Sigmoid colon (tissue), 7 donors: Measurements from ENCODE around the gene POLRMT. TPM values are rescaled to one million over a fixed set of nuclear protein-coding genes. Genes with fewer than 3 reads are reported as not detected.
A peak's percentile ranks its signal among the peaks of the same experiment; 100 is the strongest.

Experiments
- DNase-seq: peaks from one replicate; pipeline ENCODE4 v3.0.0-alpha.2; 2019
- H3K27ac ChIP-seq, 4 donors: fragments of 200-600 bp; sonication (generic); one replicate each; pipeline ENCODE4 v1.5.1; 2016 to 2019; ENCODE audit warnings: mild to moderate bottlenecking in 1 of 4
- H3K27me3 ChIP-seq, 3 donors: fragments of 200-600 bp; sonication (generic); one replicate each; pipeline ENCODE4 v1.5.1; 2019; ENCODE audit warnings: mild to moderate bottlenecking in 1 of 3
- H3K36me3 ChIP-seq, 4 donors: fragments of 200-600 bp; sonication (generic); one replicate each; pipeline ENCODE4 v1.5.1; 2016 to 2019
- H3K4me1 ChIP-seq, 4 donors: fragments of 200-600 bp; sonication (generic); one replicate each; pipeline ENCODE4 v1.5.1; 2017 to 2019
- H3K4me3 ChIP-seq, 4 donors: fragments of 200-600 bp; sonication (generic); one replicate each; pipeline ENCODE4 v1.5.1; 2017 to 2019; ENCODE audit warnings: mild to moderate bottlenecking in 2 of 4, moderate library complexity in 1 of 4
- H3K9me3 ChIP-seq, 4 donors: fragments of 200-600 bp in 3 of 4; sonication (generic) in 3 of 4; one replicate each; pipeline versions ENCODE4 v1.5.1 to v1.6.1; 2013 to 2019
- CTCF ChIP-seq, 4 experiments: fragments of 450-650 bp in 3 of 4; fragments of 200-600 bp in 1 of 4; IDR thresholded peaks; one replicate each; pipeline ENCODE4 v1.5.1; 2016 to 2019; ENCODE audit warnings: antibody characterized with exemption in 4 of 4, mild to moderate bottlenecking in 3 of 4, moderate library complexity in 2 of 4
- EP300 ChIP-seq, 4 donors: sonication (generic); formaldehyde crosslinking; IDR thresholded peaks; one replicate each; pipeline ENCODE4 v1.6.1; 2017; ENCODE audit warnings: antibody characterized with exemption in 4 of 4
- POLR2A ChIP-seq, 2 donors: fragments of 450-650 bp; IDR thresholded peaks; one replicate each; pipeline ENCODE4 v1.6.1; 2016; ENCODE audit warnings: antibody characterized with exemption in 2 of 2, mild to moderate bottlenecking in 2 of 2, moderate library complexity in 2 of 2
- POLR2AphosphoS5 ChIP-seq, 4 donors: sonication (generic); formaldehyde crosslinking; IDR thresholded peaks; one replicate each; pipeline ENCODE4 v1.6.1; 2017; ENCODE audit warnings: antibody characterized with exemption in 4 of 4
- WGBS, 2 donors: extraction: QIAGEN DNeasy Blood & Tissue Kit; methylation state at CpG; one replicate each; pipeline ENCODE4 v1.1.7; 2013; 5-methylcytosine and 5-hydroxymethylcytosine counted together
- intact Hi-C: fragments of 100-400 bp; cut with DNase I; formaldehyde crosslinking; loops from one replicate; pipeline ENCODE4 v1.15.1; 2023
- polyA plus RNA-seq, 3 donors: library from polyadenylated mRNA; stranded (reverse); fragments of 200-250 nt; gene quantifications; one replicate each; pipeline ENCODE4 v1.2.3, GENCODE V29; 2013
- total RNA-seq, 4 donors: library from RNA; depleted of rRNA; stranded (reverse); fragments of >200 nt; gene quantifications; one replicate each; pipeline ENCODE4 v1.1.0, GENCODE V29; 2016
- donor health status: healthy with polysubstance abuse.
- donor health status: Bipolar disorder and iron deficiency.
- donor health status: healthy.

Gene POLRMT
- total and polyA plus RNA-seq, 7 donors, result 16.8 to 63.0 (median 24.0) TPM

DNA sequence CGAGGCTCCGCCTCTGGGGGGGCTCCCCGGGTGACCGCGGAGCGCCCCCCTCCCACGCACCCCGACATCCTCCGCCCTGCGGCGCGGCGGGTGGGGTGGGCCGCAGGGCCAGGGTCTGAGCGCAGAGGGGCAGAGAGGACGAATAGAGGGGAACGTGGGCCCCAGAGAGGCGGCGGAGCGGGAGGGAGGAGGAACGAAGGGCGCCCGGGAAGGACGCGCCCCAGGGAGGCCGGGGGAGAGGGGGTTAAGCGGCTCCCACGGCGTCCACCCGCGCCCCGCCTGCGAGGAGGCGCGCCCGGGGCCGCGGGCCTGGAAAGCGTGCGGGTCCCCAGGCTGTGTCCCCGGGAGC, 42.6 kb downstream of the POLRMT start:
- H3K4me3 ChIP-seq, result no peak overlapping the region
- intact Hi-C loops, result no loop called here
- H3K27ac ChIP-seq, result no peak overlapping the region
- TF ChIP-seq POLR2AphosphoS5 (IDR thresholded peaks at IDR 0.05) (no peak), POLR2A (IDR thresholded peaks at IDR 0.05) (no peak), CTCF (IDR thresholded peaks at IDR 0.05) (no peak), EP300 (IDR thresholded peaks at IDR 0.05) (no peak)
- H3K9me3 ChIP-seq, result no peaks in the 10 kb centered on the region
- peaks cover 33 to 77% (median 40%) of the 10 kb centered on the region in 3 donors for H3K27me3 ChIP-seq
- H3K4me1 ChIP-seq, result peaks cover 0 to 27% (median 23%) of the 10 kb centered on the region in 4 donors
- WGBS, 2 donors, result 9% methylated on average over 41 of the region's 41 CpGs
- H3K36me3 ChIP-seq, result no peaks in the 10 kb centered on the region
- no peak for DNase-seq

- H3K36me3 ChIP-seq, result no peaks in the 10 kb centered on the region
- WGBS, 2 donors, result 1% methylated on average over 50 of the region's 50 CpGs
- H3K9me3 ChIP-seq, result no peaks in the 10 kb centered on the region
- no peak overlapping the region for H3K4me3 ChIP-seq
- peaks cover 0 to 27% (median 23%) of the 10 kb centered on the region in 4 donors for H3K4me1 ChIP-seq
- H3K27ac ChIP-seq, result no peak overlapping the region
- TF ChIP-seq CTCF (IDR thresholded peaks at IDR 0.05), result no peak
- no peak for TF ChIP-seq POLR2AphosphoS5 (IDR thresholded peaks at IDR 0.05)
- TF ChIP-seq EP300 (IDR thresholded peaks at IDR 0.05), result no peak
- no peak for TF ChIP-seq POLR2A (IDR thresholded peaks at IDR 0.05)
- H3K27me3 ChIP-seq, result peaks cover 35 to 79% (median 40%) of the 10 kb centered on the region in 3 donors
- intact Hi-C loops, result no loop called here
- DNase-seq, result no peak
Observed at GRCh38 chr19:590396-590745, 43.0 kb downstream of the POLRMT start.

GRCh38 chr19:589693-590395, 43.5 kb downstream of the POLRMT start, which contains the start of gene HCN2:
Gene HCN2, plus strand, starts transcription at chr19:589881. Its CDS starts 65 bp downstream, at chr19:589946.
- H3K27ac ChIP-seq, result no peak within 1 kb of the TSS
- no peaks in the 10 kb centered on the region for H3K36me3 ChIP-seq
- no peak for TF ChIP-seq CTCF (IDR thresholded peaks at IDR 0.05)
- no peak for TF ChIP-seq POLR2AphosphoS5 (IDR thresholded peaks at IDR 0.05)
- no peak for TF ChIP-seq POLR2A (IDR thresholded peaks at IDR 0.05)
- TF ChIP-seq EP300 (IDR thresholded peaks at IDR 0.05), result no peak
- WGBS, 2 donors, result 1% methylated on average over 120 to 126 of the region's 132 CpGs
- intact Hi-C loops, result no loop called here
- peak within 1 kb of the TSS in 1 of 4 donors; percentile 17 for H3K4me3 ChIP-seq
- no peak for DNase-seq
- no peaks in the 10 kb centered on the region for H3K9me3 ChIP-seq
- H3K4me1 ChIP-seq, result peaks cover 0 to 27% (median 23%) of the 10 kb centered on the region in 4 donors
- peaks cover 37 to 84% (median 40%) of the 10 kb centered on the region in 3 donors for H3K27me3 ChIP-seq

- Histone ChIP-seq H3K27ac (no peak overlapping the region), H3K4me3 (peak overlapping the region in 1 of 4 donors; percentile 17), H3K36me3 (no peaks in the 10 kb centered on the region), H3K9me3 (no peaks in the 10 kb centered on the region), H3K27me3 (peaks cover 40 to 89% (median 41%) of the 10 kb centered on the region in 3 donors), H3K4me1 (peaks cover 0 to 33% (median 27%) of the 10 kb centered on the region in 4 donors)
- TF ChIP-seq EP300 (IDR thresholded peaks at IDR 0.05) (no peak), POLR2A (IDR thresholded peaks at IDR 0.05) (no peak), POLR2AphosphoS5 (IDR thresholded peaks at IDR 0.05) (no peak), CTCF (IDR thresholded peaks at IDR 0.05) (no peak)
- intact Hi-C loops, result no loop called here
- DNase-seq, result no peak
- 10 to 16% methylated on average over 54 of the region's 54 CpGs for WGBS, 2 donors
Observed at GRCh38 chr19:588741-589692, 44.3 kb downstream of the POLRMT start.
